OCI-LY1 (cell line): ENCODE results near the gene DYNC2I2.
"Not testable (repeated sequence)": the region's sequence is repeated elsewhere in the genome, so short reads cannot be mapped to it uniquely, and the experiment has no call there.

Experiments
- EZH2 ChIP-seq: fragments of 200-600 bp; sonication (generic), shearing (Covaris generic); IDR thresholded peaks from 2 replicates; pipeline ENCODE4 v1.8.0; 2017; ENCODE audit warnings: borderline replicate concordance, mixed run types, mild to moderate bottlenecking, antibody characterized with exemption, low read length, moderate library complexity, mixed read lengths
- TF ChIP-seq, protein P1 (sequence below): fragments of 200-600 bp; sonication (generic), shearing (Covaris generic); IDR thresholded peaks from 2 replicates; pipeline ENCODE4 v1.5.1; 2017; ENCODE audit warnings: mild to moderate bottlenecking, antibody characterized with exemption, low read length, moderate library complexity, mixed read lengths

DNA sequence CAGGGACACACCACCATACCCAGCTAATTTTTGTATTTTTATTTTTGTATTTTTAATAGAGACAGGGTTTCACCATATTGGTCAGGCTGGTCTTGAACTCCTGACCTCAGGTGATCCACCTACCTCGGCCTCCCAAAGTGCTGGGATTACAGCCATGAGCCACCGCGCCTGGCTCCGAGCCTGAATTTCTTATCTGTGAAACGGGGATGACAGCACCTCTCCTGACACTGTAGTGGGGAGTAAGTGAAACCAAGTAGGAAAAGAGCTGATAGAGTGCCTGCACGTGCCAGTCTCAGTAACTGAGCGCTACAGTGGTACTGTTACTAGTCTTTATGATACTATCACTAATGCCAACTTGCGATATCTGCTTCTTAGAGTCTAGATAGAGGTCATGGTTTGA is 71.5 kb downstream of the DYNC2I2 start:
- TF ChIP-seq, protein P1, sequence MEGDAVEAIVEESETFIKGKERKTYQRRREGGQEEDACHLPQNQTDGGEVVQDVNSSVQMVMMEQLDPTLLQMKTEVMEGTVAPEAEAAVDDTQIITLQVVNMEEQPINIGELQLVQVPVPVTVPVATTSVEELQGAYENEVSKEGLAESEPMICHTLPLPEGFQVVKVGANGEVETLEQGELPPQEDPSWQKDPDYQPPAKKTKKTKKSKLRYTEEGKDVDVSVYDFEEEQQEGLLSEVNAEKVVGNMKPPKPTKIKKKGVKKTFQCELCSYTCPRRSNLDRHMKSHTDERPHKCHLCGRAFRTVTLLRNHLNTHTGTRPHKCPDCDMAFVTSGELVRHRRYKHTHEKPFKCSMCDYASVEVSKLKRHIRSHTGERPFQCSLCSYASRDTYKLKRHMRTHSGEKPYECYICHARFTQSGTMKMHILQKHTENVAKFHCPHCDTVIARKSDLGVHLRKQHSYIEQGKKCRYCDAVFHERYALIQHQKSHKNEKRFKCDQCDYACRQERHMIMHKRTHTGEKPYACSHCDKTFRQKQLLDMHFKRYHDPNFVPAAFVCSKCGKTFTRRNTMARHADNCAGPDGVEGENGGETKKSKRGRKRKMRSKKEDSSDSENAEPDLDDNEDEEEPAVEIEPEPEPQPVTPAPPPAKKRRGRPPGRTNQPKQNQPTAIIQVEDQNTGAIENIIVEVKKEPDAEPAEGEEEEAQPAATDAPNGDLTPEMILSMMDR: not testable (repeated sequence)
- not testable (repeated sequence) for TF ChIP-seq EZH2
